Activated T-helper 1 cell treated with anti-CD3 and anti-CD28 coated beads, Interleukin-2, amount 50 U/mL, for 16 hours (primary cell): ENCODE results near the gene BACH1.

Experiments
- DNase-seq, 2 donors: peaks; one replicate each; pipeline ENCODE4 v3.0.0-alpha.2; 2020; ENCODE audit warnings: low read depth in 1 of 2, low spot score in 1 of 2

The BACH1 gene

GRCh38 chr21:29290240-29290639 lies 8.5 kb upstream of the BACH1 start:
- no peak for DNase-seq

GRCh38 chr21:29293495-29293894 lies 5.2 kb upstream of the BACH1 start:
- DNase-seq, result no peak

- DNase-seq, result no peak
These were observed 3.6 kb upstream of the BACH1 start for GRCh38 chr21:29295066-29295650.

GRCh38 chr21:29296446-29296845 lies 2.3 kb upstream of the BACH1 start:
- no peak for DNase-seq

- no peak for DNase-seq
These were observed 1.0 kb upstream of the BACH1 start for GRCh38 chr21:29297483-29298347.

GRCh38 chr21:29299046-29299915 lies 559 bp downstream of the BACH1 start:
- peak; percentile 43 to 60 for DNase-seq

GRCh38 chr21:29299916-29300806 lies 1.4 kb downstream of the BACH1 start:
- peak in 1 of 2 donors; percentile 15 for DNase-seq

- DNase-seq, result no peak
These were observed 2.1 kb downstream of the BACH1 start for GRCh38 chr21:29300807-29301138.

- no peak for DNase-seq
These were observed 3.0 kb downstream of the BACH1 start for GRCh38 chr21:29301691-29302090.

GRCh38 chr21:29302359-29302875 lies 3.7 kb downstream of the BACH1 start:
- no peak for DNase-seq

- no peak for DNase-seq
These were observed 4.6 kb downstream of the BACH1 start for GRCh38 chr21:29303288-29303687.

GRCh38 chr21:29304597-29304996 lies 5.9 kb downstream of the BACH1 start:
- DNase-seq, result no peak

GRCh38 chr21:29305068-29305467 lies 6.3 kb downstream of the BACH1 start:
- DNase-seq, result no peak

GRCh38 chr21:29305561-29305960 lies 6.8 kb downstream of the BACH1 start:
- no peak for DNase-seq

GRCh38 chr21:29306920-29307319 lies 8.2 kb downstream of the BACH1 start:
- DNase-seq, result no peak

GRCh38 chr21:29307718-29308455 lies 9.2 kb downstream of the BACH1 start:
- no peak for DNase-seq

- no peak for DNase-seq
These were observed 9.7 kb downstream of the BACH1 start for GRCh38 chr21:29308456-29308783.

- no peak for DNase-seq
These were observed 11.0 kb downstream of the BACH1 start for GRCh38 chr21:29309703-29310102.

- DNase-seq, result no peak
These were observed 13.1 kb downstream of the BACH1 start for GRCh38 chr21:29311802-29312201.

- no peak for DNase-seq
These were observed 14.3 kb downstream of the BACH1 start for GRCh38 chr21:29312981-29313380.
